Germinal center (tissue), 1 donor: ENCODE data around the gene ASCC1.
A peak's percentile ranks its signal among the peaks of the same experiment; 100 is the strongest.

Source experiments
- DNase-seq: peaks from one replicate; pipeline ENCODE4 v3.0.0; 2012; ENCODE audit warnings: mixed read lengths, low spot score

The ASCC1 gene

GRCh38 chr10:72065439-72066025 is 150.5 kb downstream of the ASCC1 start:
- DNase-seq: no peak

DNA sequence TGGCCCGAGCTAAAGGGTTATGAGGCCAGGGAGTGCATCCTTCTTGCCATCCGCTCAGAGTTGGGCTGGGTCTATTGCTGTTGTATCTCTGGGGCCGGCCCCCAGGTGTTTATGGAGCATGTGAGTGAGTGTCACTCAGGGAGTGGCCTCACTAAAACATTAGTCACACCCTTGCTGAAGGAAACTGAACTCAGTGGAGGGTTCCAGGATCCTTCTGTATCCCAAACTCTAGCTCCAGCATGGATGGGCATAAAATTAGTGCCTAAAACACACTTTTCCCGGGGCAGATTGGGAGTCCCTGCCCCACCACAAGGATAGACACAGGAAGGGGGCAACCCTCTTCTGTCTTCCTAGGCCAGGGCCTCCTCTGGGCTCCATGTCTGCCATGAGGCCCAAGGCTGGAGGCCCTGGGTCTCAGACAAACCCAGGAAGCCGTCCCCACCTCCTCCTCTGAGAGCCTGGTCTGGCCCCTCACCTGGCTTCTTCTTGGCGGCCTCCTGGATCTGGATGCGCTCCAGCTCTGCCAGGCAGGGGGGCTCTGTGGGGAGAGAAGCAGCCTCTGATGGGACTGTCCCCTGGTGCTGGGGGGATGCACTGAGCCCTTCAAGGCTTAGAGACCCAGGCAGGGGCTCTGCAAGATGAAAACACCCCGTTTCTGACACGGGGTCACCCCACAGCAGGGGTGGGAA is 152.2 kb downstream of the ASCC1 start:
- no peak for DNase-seq

DNA sequence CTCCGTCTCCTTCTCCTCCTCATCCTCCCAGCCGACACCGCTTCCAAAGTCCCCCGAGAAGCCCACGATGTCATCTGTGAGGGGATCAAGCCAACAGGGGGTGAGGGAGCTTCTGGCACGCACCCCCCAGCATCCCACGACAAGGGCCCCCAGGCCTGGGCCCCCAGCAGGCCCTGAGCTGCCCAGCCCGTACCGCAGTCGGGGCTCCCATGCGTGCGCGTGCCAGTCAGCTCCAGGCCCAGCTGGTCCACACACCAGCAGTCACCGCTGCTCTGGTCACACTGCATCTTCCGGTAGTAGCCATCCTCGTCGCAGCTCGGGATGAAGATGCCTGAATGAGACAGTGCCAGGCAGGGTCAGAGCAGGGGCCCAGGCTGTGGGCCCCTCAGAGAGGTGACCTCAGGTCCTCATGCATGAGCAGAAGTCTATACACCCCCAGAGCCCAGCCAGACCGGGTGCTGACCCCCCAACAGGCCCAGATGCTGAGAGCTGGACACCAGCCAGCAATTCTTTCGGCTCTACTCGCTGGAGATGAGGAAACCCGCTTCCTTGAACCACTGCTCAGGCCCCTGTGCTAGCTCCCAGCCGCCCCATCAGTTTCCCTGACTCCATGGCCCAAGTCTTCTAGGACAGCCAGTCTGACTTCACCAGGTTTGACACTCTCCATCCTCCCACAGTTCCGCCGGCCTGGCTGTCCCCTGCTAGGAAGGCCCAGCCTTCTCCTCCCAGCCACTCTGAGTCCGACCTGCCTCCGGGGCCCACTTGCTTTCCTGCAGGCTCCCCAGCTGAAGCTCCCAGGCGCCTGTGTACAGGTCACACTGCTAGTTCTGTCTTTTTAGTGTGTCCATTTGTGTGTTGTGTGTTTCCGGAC is 153.0 kb downstream of the ASCC1 start:
- DNase-seq: no peak

- DNase-seq: no peak
These were observed 153.7 kb downstream of the ASCC1 start for GRCh38 chr10:72062382-72062781.

- no peak for DNase-seq
These were observed 154.1 kb downstream of the ASCC1 start for GRCh38 chr10:72061930-72062329.

GRCh38 chr10:72061491-72061890 is 154.6 kb downstream of the ASCC1 start:
- DNase-seq: no peak

DNA sequence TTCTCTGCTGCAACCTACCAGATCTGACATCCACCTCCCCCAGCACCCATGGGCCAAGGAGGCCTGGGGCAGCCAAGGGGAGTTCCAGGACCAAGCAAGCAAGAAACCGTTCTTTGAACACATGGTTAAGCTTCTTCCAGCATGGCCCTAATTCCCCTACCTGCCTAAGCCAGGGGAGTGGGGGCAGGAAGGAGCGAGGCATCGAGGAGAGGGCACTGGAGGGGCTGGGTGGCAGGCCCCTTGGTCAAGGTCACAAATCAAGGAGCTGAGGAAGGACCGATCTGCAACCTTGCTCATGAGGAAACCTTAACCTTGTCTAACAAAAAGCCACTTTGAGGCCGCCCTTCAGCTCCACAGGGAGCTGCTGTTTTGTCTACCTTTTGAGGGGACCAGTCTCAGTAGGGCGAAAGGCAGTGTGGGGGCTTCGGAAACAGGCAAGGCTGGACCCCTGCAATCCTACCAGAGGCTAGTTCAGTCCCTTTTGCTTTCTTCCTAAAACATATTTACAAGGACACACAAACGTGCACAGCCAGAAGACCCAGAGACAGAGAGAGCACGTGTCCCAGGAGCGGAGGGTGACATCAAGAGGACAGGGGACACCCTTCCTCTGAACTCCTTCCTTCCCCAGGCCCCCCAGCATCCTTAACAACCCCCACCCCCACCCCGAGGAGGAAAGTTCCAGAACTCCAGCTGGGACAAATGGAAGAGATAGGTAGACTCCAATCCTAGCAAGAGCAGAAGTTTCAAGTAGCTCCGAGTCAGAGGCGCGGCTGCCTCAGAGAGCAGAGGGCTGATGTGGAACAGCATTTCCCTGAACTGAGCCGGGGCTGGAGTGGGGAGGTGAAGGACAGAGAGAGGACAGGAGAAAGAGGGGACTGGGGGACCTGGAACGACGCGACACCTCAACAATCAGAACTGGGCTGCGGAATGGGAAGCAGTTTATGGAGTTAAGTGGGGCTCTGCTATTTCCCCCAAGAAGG is 155.9 kb downstream of the ASCC1 start:
- no peak for DNase-seq

DNA sequence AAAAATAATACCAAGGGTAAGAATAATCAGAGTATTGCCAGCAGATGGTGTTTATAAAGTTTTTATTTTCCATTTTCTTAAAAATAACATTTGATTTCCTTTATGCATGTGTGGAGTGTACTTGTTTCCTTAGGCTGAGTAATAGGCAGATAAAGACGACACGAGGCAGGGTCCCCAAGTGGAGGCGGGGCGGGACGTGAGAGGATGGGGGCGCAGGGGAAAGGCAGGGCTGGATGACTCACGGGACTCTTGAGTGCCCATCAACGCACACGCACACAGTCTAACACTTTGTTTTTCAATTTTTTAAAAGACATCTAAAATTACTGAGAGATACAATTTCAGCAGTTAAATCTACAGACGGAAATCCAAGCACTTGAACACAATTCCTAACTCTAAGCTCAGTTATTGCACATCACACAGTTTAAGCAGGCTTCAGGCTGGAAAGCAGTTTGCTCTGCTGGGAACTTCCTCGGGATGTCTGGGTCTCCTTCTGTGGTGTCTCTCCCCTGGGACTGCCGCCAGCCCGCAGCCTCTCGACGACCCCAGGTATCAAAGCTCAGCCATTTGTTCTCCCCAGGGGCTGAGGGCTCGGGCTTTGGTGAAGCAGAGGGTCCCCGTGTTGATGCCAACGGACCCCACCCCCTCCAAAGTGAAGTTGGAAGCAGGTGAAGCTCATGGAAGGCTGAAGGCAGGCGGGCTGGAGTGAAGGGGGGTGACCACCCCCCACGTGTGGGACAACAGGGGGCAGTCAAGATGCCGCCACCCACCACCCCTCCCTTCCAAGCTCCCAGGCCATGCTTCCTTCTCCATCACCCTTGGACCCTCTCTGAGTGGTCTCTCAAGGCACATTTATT is 156.9 kb downstream of the ASCC1 start:
- DNase-seq: no peak

- no peak for DNase-seq
These were observed 157.7 kb downstream of the ASCC1 start for GRCh38 chr10:72058347-72058898.

- DNase-seq: no peak
These were observed 158.9 kb downstream of the ASCC1 start for GRCh38 chr10:72056932-72057751.

- DNase-seq: no peak
These were observed 160.0 kb downstream of the ASCC1 start for GRCh38 chr10:72056113-72056512.

DNA sequence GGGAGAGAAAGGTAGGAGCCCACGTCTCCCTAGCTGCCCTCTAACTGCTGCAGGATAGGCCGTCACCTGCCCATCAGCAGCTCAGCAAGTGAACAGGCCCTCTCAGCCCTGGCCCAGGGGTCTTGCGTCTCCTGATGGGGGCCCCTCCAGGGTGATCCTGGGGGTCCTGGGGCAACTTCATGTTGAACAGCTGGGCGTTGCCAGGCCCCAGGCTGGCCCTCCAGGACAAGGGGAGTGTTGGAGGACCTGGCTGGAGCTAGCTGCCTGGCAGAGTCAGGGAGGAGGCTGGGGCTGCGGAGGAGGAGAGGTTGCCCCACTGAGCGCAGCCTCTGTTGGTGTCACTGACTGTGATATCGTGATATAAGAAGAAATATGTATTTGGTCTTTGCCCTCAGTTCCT is 162.4 kb downstream of the ASCC1 start:
- DNase-seq: no peak

DNA sequence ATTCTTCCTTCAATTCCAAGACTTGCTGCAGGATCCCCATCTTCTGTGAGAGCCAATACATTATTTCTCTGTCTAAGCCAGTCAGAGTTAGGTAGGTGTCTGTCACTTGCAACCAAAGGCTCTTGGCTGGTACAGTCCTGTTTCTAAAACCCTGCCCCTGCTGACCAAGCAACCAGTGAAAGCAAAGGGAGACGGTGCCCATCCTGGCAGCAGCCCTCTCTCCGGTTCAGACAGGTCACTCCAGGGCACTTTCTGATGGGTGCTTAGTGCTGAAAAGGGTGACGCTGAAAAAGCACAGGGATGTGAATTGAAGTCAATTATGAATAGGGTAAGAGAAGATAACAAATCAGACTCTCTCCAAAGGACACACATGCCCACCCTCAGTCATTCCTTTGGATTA is 165.2 kb downstream of the ASCC1 start:
- DNase-seq: no peak

DNA sequence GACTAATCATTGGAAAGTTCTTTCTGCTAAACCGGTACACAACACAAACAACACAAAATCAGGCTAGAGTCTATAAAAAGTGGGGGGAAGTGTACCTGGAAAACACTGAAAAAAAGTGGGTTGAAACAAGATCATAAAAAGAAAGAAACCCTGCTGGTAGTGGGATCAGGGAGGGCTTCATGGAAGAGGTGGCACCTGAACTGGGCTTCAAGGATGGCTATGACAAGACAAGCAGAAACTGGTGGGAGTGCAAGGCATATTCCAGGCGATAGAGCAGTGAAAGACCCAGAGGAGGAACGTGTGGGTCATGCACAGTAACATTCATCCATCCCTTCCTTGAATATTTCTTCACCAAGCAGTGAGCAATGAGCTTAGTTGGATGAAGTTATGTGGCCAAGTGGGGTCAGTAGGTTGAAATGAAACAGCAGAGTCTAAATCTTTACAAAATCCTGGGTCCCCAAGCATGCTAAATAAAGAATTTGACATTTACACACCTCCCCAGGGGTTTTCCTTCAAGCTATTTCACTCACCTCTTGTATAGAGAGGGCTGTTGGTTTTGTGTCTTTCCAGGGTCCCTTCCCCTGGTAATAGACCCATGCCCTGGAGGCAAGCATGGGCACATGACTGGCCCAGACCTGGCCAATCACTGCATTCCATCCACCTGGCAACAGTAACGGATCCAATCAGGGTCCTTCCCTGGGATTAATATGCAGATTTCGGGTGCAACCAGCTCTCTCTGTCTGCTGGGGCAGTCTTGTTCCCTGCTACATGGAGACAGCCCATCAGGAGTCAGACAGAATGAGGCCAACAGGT is 165.9 kb downstream of the ASCC1 start:
- DNase-seq: no peak

- DNase-seq: no peak
These were observed 166.6 kb downstream of the ASCC1 start for GRCh38 chr10:72049472-72049871.

DNA sequence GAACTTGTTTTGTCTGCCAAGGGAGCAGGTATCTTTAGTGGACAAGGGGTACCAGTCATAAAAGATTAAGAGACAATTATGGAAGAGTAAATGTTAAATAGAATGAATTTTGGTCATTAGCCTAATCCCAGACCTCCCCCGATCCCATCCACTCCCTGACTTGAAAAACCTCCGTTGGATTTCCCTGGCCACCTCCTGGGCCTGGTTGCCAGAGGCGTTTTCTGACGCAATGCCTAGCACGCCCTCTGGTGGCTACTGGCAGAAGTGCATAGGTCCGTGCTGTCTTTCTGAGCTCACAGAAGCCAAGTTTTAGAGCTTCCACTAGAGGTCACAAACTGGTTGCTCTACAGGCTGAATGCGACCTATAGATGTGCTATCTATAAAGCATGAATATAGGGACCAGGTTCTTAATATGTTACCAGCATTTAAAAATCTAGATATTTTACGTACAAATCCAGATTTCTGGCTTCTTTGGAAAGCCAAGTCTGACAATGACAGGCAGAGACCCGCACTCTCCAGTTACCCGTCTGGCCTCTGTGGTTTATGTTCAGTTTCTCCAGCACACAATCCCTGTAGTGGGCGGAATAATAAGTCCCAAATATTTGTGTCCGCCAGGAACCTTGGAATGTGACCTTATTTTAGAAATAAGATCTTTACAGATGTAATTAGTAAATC is 167.5 kb downstream of the ASCC1 start:
- DNase-seq: peak; percentile 87
